NCI-H345 (cell line): ENCODE data around the gene TNS1.
A peak's percentile ranks its signal among the peaks of the same experiment; 100 is the strongest.

Source experiments
- DNase-seq: peaks from one replicate; lab custom pipeline; 2025; lab: John Stamatoyannopoulos, UW

Gene TNS1

DNA sequence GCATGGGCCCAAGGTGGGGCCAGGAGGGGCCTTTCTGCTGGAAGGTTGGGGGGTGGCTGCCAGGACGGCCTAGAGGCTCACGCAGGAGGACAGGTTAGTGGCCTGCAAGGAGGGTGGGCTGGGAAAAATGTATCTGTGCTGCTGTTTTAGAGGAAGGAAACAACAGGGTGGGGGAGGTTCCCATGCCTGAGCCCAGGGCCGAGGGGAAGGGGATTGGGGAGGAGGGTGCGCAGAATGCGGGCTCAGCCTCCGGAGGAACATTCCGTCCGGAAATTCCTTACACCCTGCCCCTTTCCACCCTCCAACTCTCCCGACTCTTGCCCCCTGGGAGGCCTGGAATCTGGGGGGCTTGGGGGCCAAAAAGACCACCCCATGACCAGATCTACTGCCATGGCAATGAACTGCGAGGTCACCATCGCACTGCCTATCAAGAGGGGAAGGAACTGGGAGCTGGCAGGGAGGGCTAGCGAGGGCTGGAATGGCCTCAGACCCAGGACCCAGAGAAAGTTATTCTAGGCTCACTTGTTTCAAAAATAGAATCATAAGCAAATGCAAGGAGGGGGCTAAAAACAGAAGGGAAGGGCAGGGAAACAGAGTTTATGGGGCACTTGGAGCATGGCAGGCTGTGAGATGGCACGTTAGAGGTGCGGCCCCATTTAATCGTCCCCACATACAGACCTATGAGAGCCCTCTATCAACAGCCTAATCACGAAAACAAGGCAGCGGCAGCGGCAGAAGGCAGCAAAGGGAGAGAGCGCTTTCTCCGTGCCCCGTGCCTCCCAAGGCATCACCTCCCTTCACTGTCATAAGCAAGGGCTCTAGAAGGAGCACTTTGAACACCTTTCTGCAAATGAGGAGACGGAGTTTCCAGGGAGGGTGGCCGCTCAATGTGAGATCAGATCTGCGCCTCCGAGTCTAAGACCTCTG lies 90.4 kb downstream of the TNS1 start:
- no peak for DNase-seq

DNA sequence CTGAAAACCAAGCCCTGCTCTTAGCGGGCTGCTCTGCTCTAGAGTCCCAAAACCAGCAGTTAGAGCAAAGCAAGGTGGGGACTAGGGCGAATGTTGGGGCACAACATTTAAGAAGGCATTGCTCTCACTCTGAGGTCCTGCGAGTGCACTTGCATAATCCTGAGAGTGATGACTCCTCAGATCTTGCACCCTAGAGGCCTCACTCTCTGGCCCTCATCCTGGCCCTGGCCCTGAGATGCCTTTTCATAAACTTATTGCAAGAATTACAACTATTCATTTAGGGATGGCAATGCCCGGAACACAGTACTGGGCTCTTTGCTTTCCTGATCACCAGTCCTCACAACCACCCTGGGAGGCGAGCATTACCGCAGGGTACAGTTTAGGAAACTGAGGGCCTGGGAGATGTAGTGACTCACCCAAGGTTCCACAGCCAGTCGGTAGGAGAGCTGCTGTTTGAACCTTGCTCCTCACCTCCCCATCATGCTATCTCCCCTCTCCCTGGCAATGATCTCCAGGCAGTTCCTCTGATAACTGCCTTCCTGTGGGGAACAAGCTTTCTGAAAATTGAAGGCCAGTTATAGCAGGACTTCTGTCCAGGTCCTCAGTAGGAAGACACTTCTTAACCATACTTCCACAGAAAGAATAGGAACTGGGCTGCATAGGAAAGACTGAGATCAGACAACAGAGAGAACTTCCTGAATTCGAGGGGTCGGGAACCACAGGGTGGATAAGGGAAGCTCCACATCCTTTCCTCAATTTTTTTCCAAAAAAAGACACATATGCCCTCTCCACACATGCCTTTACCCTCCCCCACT lies 91.3 kb downstream of the TNS1 start:
- no peak for DNase-seq

DNA sequence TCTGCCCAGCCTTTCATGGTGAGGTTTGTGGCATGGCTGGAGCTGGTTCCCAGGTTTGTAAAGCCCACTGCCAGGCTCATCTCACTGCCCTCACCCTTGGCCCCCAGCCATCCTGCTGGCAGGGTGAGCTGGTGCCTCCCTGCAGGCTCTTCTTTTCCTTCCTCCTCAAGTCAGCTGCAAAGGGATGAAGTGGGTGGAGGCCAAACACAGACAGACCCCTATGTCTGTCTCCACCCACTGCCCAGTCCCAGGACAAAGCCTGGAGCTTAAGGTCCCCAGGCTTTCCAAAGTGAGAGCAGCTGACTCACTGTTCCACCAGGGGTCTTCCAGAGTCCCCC lies 92.0 kb downstream of the TNS1 start:
- no peak for DNase-seq

DNA sequence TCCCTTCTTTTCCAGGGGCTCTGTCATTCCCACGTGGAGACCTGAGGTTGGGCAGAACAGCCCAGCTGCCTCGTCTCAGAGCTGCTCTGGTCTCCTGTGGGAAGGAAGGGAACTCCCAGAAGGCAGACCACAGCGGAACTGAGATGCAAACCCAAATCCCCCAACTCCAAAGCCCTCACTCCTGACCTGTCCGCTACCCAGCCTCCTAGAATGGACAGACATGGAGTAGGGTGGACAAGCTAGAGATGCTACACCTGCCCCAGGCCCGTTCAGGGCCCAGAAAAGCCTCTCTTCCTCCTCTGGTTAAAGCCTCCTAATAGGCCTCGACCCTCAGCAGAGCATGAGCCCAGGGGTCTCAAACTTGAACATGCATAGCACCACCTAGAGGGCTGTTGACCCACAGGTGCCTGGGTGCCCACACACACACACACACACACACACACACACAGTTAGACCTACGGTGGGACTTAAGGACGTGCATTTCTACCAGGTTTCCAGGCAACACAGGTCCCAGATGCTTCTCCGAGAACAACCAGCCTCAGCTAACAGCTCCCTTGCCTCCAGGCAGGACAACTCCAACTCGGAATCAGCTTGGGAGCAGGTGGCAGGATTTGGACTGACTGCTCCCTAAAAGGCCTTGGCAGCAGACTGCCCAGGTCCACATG lies 93.5 kb downstream of the TNS1 start:
- no peak for DNase-seq

DNA sequence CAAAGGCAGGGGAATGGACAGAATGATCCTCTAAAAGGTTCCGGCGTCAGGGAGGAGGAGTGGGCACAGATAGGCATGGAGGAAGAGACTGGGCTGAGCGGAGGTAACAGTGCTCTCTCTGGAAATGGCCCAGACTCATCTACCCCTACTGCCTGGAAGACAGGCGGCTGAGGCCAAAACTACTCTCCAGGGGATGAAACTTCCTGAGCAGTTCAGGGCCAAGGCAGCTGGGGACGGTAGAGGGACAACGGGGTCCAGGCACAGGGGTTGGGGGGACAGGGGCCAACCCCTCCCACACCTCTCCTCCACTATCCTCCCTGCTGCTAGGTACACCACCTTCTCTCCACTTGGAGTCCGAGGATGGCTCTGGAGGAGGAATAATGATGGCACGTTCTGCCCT lies 94.3 kb downstream of the TNS1 start:
- DNase-seq: no peak

DNA sequence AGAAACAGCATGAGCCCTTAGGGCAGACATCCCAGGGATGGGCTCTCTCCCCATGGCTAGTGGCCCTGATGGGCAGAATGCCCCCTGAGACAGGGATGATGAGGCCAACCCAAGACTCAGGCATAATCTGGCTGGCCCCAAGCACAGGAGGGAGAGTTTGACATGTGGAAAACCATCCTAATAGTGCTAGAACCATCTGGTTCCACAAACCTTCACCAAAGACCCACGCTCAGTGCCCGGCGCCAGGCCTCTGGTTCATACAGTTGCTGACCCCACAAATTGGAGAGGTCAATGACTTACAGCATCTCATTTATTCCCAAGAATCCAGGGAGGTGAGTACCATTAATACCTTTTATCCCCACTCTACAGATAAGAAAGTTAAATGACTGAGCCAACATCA lies 95.5 kb downstream of the TNS1 start:
- DNase-seq: no peak

DNA sequence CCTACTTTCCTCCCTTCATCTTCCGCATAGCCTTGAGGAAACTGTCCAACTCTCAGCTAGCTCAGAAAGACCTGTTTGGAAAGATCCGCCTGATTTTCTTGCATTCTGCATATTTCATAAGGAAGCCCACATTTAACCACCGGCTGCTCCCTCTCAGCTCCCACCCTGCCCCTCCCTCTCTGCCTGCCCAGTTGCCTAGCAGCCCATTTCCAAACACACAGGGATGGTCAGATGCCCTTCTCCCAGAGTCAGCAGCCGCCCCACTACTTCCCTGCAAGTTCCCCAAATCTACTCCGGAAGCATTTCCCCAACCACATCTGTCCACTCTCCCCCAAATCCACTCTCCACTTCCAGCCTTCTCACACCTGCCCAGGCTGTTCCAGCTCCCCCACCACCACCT lies 96.0 kb downstream of the TNS1 start:
- no peak for DNase-seq

DNA sequence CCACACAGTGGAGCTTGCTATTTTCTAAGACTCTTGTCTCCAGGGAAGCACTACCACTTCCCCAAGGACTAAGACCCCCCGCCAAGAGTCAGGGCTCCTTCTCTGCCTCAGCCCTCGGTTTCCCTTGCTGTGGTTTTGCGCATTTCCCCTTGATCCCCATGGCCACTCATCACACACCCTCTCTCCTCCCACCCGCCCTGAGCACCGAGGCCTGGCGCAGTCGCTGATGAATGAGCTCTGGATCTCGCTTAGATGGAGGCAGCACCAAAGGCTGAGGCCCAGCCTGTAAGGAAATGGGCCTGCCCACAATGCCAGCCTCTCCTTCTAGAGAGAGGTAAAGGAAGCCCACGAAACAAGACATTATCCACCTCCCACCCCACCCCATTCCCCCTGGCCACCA lies 96.9 kb downstream of the TNS1 start:
- DNase-seq: no peak

DNA sequence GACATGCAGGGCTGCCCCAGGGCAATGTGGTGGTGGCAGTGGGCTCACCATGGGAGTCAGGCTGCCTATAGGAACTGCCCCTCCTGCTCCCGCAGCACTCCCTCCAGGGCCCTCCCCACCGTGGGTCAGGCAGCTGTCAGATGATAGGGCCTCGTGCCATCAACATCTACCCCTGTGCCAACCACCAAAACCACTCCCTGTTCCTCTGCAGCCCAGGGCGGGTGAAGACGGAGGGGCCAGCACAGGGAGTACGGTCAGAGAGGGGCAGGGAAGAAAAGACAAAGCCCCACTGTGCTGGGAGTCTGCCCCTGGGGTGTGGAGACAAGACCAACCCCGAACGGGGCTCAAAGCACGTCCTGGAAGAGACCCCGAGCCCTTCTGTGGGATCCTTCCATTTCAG lies 97.4 kb downstream of the TNS1 start:
- DNase-seq: no peak

DNA sequence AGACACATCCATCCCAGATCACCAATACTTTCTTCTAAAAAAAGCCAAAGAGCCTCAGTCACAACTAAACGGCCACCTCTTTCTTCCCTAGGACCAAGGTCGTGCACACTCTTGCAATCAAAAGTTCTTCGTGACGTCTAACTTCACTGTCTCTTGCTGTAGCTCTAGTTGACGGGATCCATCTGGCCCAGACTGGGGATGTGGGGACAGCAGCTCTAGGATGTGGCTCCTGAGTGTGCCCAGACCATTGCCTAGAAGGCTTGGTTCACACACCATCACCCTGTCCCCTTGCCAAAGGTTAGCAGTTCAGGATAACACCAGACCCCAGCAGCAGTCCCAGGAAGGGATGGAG lies 98.2 kb downstream of the TNS1 start:
- DNase-seq: no peak

DNA sequence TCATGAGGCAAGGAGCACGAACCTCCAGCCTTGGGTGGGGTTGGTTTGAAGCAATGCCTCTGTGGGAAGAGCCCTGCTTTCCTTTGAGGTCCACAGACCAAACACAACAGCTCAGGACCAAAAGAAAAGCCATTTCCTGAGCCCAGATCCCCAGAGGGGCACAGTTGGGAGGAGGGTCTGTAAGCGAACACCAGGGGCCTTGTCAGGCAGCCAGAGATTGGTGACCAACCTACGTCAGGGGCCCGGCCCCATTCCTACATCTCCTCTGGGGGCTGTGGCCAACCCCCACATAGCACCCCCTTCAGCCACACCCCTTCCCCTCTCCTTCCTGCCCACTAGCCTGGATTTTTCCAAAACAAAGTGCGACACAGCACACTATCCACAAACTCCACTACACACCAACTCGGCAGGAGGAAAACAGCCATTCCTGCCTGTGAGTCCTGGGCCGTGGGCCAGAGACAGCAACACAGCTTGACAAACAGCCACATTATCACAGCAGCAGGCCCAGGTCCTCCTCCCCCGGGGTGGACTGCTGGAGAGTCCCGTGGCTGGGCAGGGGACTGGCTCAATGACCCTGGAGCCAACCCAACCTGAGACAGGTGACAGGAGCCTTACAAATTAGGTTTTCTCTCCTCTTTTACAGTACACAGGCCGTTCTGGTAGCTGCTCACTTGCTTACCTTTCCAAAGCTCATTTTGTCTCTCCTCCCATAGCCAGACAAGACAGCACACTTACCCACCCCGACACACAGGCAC lies 98.8 kb downstream of the TNS1 start:
- no peak for DNase-seq

DNA sequence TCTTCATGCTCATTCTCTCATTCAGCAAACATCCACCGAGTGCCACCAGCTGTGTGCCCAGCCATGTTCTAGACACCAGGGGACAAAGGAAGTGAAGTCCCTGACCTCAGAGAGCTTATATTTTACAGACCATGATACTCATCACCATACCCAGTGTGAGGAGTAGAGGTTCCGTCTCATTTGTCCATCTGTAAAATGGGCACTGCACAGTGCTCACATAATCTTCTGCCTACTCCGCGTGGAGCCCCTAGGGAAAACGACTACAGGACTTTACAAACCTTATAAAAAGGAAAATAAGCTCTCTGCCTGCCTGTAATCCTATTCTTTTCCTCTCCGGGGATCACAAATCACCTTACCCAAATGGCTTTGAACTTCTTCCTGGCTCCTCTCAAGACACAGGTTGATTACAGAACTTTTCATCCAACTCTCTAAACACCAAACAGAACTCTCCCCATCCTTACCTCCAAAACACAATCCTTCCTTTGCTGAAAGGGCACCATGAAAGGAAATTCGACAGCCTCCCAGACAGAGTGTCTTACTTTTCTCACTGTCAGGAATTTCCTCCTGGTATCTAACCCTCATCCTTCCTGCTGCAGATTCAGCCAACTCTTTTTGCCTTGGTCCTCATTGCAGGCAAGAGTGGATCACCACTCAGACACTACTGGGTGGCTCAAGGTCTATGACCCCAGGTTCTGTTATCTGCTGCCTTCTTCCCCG lies 99.5 kb downstream of the TNS1 start:
- no peak for DNase-seq

DNA sequence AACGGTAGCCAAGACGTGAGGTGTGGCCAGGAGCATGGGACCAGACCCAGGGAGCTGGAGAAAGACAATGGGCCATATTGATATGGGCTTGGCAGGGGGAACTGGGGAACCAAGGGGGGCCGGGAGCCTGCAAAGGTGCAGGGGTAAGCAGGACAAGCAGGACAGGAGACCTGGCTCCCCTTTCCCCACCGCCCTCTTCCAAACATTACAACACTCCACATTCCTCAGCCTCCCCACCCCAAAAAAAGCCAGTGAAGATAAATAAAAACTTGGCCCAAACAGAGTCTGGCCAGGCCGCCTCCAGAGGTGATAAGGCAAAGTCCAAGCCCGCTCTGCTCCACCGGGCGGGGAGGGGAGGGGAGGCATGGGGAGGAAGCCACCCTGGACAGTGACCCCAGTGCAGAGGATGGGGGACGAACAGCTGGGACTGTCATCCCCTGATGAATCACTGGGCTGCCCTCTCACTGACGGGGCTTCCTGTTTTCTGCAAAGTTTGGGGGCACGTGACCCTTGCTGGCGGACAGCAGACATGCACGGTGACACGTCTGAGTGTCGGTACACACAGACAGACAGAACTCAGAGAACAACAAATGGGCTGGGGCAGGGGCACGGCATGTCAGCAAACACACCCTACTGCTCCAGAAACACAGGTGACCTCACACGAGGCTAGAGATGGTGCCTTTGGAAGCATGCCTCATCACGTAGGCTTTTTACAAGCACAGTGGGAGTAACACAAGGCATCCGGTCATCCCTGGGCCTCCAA lies 100.2 kb downstream of the TNS1 start:
- no peak for DNase-seq

DNA sequence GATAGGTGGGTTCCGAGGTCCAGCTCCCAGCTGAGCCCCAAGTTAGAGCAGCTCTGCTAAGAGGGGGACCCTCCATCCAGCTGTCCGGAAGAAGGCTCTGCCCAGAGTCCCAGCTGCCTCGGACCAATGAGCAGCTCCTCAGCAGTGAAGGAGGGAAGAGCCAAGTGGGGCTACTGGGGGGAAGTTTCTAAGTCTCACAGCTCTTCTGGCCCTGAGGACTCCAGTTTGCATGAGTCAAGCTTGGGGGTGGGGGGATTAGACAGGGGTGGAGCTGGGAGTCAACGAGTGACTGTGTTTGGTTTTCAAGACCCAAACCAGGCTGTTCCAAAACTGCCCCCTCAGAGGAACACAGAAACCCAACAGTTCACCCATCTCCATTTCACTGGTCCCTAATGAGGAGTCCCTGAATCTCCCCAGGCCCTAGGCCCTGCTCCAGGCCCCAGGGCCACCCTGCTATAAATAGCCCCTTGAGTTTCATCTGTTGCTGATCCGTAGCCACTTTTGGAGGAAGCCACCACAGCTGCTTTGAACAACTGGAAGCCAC lies 100.9 kb downstream of the TNS1 start:
- DNase-seq: no peak

DNA sequence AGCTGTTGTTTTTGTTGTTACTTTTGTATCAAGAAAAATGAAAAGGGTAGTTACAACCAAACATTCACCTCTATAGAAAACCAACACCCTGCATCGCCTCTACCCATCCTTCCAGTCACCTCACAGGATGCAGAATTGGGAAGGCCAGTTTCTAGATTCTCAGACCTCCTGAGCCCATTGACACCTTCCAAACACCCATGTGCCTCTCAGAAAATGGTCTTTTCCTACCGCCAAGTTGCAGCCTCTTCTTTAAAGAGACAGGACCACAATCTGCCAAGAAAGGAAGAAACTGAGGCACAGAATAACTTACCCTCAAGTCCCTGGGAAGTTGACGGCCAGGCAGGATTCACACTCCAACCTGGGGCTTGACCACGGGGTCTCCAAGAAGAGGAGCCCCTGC lies 101.4 kb downstream of the TNS1 start:
- DNase-seq: no peak

DNA sequence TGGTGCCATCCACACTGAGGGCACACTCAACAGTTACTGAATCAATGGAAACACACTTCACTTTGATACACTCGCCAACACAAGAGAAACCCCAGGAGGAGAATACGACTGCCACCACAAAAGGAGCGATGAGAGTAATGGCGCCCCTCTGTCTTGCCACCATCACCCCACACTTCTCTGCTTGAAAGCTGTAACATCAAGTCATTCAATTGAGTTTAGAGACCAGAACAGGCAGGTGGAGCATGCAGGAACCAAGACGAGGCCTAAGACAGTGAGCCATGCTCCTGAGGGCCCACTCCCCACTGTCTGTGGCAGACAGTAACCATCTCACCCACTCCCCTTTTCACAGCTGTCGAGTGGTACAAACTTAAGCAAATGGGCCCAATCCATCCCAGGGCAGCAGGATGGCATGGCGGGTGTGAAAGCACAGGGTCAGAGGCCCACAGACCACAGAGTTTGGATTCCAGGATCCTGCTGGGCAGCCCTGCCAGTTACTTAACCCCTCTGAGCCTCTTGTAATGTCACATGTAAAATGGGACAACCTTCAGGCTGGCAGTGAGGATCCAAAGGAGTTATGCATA lies 101.9 kb downstream of the TNS1 start:
- DNase-seq: no peak

DNA sequence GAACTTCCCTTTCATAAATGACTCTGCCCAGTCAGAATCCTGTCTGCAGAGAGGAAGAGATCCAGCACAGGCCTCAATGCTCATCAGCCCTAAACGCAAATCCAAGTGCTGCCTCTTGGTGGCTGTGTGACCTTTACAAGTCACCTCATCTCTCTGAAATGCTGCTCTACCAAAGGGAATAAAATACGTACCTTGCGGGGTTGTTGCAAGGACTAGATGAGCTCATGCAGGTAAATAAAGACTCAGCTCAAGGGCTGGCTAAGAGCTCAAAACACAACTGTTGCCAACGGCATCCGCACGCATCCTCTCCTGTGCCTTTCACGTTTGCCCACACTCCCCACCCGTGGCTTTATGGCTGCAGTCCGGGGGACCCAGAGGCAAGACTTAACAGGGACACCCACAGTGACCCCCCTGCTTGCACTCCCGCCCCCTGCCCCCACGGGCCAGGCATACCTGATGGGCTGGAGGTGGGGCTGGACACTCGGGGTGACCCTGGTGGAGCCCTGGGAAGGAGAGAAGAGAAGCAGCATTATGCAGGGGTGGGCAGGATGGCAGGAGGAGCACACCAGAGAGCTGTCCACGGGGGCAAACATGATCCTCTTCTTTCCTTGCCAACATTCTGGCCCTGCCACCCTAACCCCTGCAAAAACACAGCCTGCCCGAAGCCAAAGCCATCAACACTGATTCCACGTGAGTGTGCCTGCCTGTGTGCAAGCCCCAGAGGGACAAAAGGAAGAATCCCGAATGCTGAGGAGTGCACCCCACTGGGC lies 102.6 kb downstream of the TNS1 start:
- DNase-seq: peak; percentile 66

DNA sequence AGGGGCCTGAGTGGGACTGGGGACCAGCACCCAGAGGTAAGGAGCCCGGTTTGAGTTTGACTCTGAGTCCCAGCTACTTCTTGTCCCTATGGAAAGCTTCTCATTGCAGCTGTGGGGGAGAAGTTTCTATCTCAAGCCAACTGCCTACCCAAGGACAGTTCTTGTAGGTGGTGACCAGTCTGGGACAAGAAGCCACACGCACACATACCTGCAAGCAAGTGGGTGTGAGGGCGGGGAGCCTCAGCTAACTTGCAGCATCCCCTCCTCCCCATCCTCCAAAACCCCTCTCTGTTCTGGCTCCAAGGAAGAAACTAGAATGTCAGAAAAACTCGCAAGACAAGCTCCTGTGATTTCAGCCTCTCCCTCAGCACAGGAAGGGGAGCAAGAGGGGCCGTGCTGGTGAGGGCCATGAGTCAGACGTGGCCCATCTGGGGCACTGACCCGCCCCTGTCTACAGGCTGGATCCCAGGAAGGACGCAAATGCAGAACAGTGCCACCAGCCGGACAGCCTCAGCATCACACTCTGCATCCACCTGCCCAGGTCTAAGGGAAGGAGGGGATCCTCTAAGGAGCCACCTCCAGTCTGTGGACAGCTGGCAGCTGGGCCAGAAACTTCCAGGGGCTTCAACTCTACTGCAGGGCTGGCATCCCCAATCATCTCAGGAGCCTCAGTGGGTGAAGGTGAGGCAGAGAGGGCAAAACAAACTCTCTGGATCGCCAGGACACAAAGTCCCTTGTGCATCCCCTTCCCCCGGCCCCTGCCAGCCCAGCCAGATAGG lies 103.4 kb downstream of the TNS1 start:
- DNase-seq: peak; percentile 4
